GM21717 (cell line): ENCODE data around the gene STRN3.
A peak's percentile ranks its signal among the peaks of the same experiment; 100 is the strongest.
"Not testable (repeated sequence)": the region's sequence is repeated elsewhere in the genome, so short reads cannot be mapped to it uniquely, and the experiment has no call there.

Source experiments
- ATAC-seq: cut with Tn5 transposase; IDR thresholded peaks from one replicate; pipeline ENCODE4 v1.9.1; 2021; ENCODE audit warnings: mild to moderate bottlenecking, moderate library complexity; ENCODE audit not compliant: unreplicated experiment

Gene STRN3

GRCh38 chr14:31037709-31038221, 11.6 kb upstream of the STRN3 start:
- no peak for ATAC-seq

- ATAC-seq = no peak
These were observed 10.4 kb upstream of the STRN3 start for GRCh38 chr14:31036552-31036951.

- no peak for ATAC-seq
These were observed 4.3 kb upstream of the STRN3 start for GRCh38 chr14:31030469-31030868.

- ATAC-seq = no peak
These were observed 3.1 kb upstream of the STRN3 start for GRCh38 chr14:31029016-31029970.

GRCh38 chr14:31027847-31028246, 1.7 kb upstream of the STRN3 start:
- ATAC-seq = no peak

GRCh38 chr14:31026450-31027235, 464 bp upstream of the STRN3 start:
- ATAC-seq = peak; percentile 84

- ATAC-seq = no peak
These were observed 657 bp downstream of the STRN3 start, which contains the start of gene AP4S1 for GRCh38 chr14:31025367-31026076. Gene AP4S1 (plus strand): TSS chr14:31025649. CDS start chr14:31066197, 40,548 bp downstream.

GRCh38 chr14:31024577-31025366, 1.4 kb downstream of the STRN3 start:
- ATAC-seq = no peak

- no peak for ATAC-seq
These were observed 2.1 kb downstream of the STRN3 start for GRCh38 chr14:31024010-31024480.

GRCh38 chr14:31022386-31022785, 3.8 kb downstream of the STRN3 start:
- no peak for ATAC-seq

- ATAC-seq = no peak
These were observed 4.6 kb downstream of the STRN3 start for GRCh38 chr14:31021576-31021949.

- no peak for ATAC-seq
These were observed 5.2 kb downstream of the STRN3 start for GRCh38 chr14:31020834-31021575.

GRCh38 chr14:31018057-31018645, 8.0 kb downstream of the STRN3 start:
- ATAC-seq = no peak

GRCh38 chr14:31013841-31014240, 12.3 kb downstream of the STRN3 start:
- ATAC-seq = no peak

GRCh38 chr14:31010935-31011334, 15.2 kb downstream of the STRN3 start:
- no peak for ATAC-seq

- ATAC-seq = no peak
These were observed 16.2 kb downstream of the STRN3 start for GRCh38 chr14:31009836-31010574.

- no peak for ATAC-seq
These were observed 19.5 kb downstream of the STRN3 start for GRCh38 chr14:31006703-31007102.

- not testable (repeated sequence) for ATAC-seq
These were observed 22.2 kb downstream of the STRN3 start for GRCh38 chr14:31004007-31004406.
